DOHH2 (cell line): ENCODE measurements around the gene CENPP.

Experiments
- H3F3A ChIP-seq: fragments of 200-600 bp; sonication (generic), shearing (Covaris generic); 2 replicates; pipeline ENCODE4 v1.6.0; 2016; ENCODE audit warnings: antibody characterized with exemption, mild to moderate bottlenecking; ENCODE audit not compliant: control insufficient read depth, insufficient read depth
- H3K27ac ChIP-seq: fragments of 200-600 bp; sonication (generic); 2 replicates; pipeline ENCODE4 v1.5.1; 2014; ENCODE audit warnings: low read depth, mild to moderate bottlenecking, low read length, moderate library complexity
- H3K27me3 ChIP-seq: fragments of 200-600 bp; sonication (generic); 2 replicates; pipeline ENCODE4 v1.6.1; 2014; ENCODE audit warnings: mild to moderate bottlenecking, low read length, mixed read lengths; ENCODE audit not compliant: control insufficient read depth
- H3K36me3 ChIP-seq: fragments of 200-600 bp; sonication (generic); 2 replicates; pipeline ENCODE4 v1.6.1; 2014; ENCODE audit warnings: mild to moderate bottlenecking, low read length, moderate library complexity, mixed read lengths; ENCODE audit not compliant: control insufficient read depth
- H3K4me1 ChIP-seq: fragments of 200-600 bp; sonication (generic); 2 replicates; pipeline ENCODE4 v1.6.1; 2014; ENCODE audit warnings: mild to moderate bottlenecking, low read length, mixed read lengths; ENCODE audit not compliant: control insufficient read depth
- H3K4me2 ChIP-seq: fragments of 200-600 bp; sonication (generic); 2 replicates; pipeline ENCODE4 v1.6.0; 2014; ENCODE audit warnings: mild to moderate bottlenecking, low read length, moderate library complexity
- H3K4me3 ChIP-seq: fragments of 200-600 bp; sonication (generic); 2 replicates; pipeline ENCODE4 v1.5.1; 2014; ENCODE audit warnings: mild to moderate bottlenecking, low read length, mixed read lengths
- H3K79me2 ChIP-seq: fragments of 200-600 bp; sonication (generic); 2 replicates; pipeline ENCODE4 v1.6.1; 2014; ENCODE audit warnings: mild to moderate bottlenecking, low read length, mixed read lengths; ENCODE audit not compliant: control insufficient read depth
- H3K9me2 ChIP-seq: fragments of 200-600 bp; sonication (generic); replicated peaks from 2 replicates; pipeline ENCODE4 v1.6.1; 2014; ENCODE audit warnings: mild to moderate bottlenecking, low read length, mixed read lengths; ENCODE audit not compliant: control insufficient read depth
- H3K9me3 ChIP-seq: fragments of 200-600 bp; sonication (generic); 2 replicates; pipeline ENCODE4 v1.6.1; 2014; ENCODE audit warnings: antibody characterized with exemption, low read length, mixed read lengths; ENCODE audit not compliant: control insufficient read depth, insufficient read depth
- H4K20me1 ChIP-seq: fragments of 200-600 bp; sonication (generic); 2 replicates; pipeline ENCODE4 v1.6.0; 2014; ENCODE audit warnings: low read depth, mild to moderate bottlenecking, antibody characterized with exemption, low read length, moderate library complexity; ENCODE audit not compliant: control insufficient read depth, insufficient read depth
- CTCF ChIP-seq: fragments of 200-600 bp; sonication (generic); IDR thresholded peaks from one replicate; pipeline ENCODE4 v1.5.1; 2014; ENCODE audit warnings: antibody characterized with exemption, mild to moderate bottlenecking, low read depth, low read length; ENCODE audit not compliant: poor library complexity, severe bottlenecking
- EZH2phosphoT487 ChIP-seq: fragments of 200-600 bp; sonication (generic); IDR thresholded peaks from 2 replicates; pipeline ENCODE4 v1.6.1; 2017; ENCODE audit warnings: borderline replicate concordance, mild to moderate bottlenecking, antibody characterized with exemption, low read length, moderate library complexity, mixed read lengths

CENPP gene

GRCh38 chr9:92435263-92435662 is 109.5 kb downstream of the CENPP start:
- Histone ChIP-seq H3K27me3 (no peaks in the 10 kb centered on the region), H3K36me3 (no peaks in the 10 kb centered on the region), H3F3A (no peaks in the 10 kb centered on the region), H3K9me3 (no peaks in the 10 kb centered on the region), H3K9me2 (no peaks in the 10 kb centered on the region), H4K20me1 (no peaks in the 10 kb centered on the region), H3K4me2 (no peak overlapping the region), H3K4me1 (no peaks in the 10 kb centered on the region), H3K4me3 (no peak overlapping the region), H3K27ac (no peak overlapping the region), H3K79me2 (no peaks in the 10 kb centered on the region)
- no peak for TF ChIP-seq EZH2phosphoT487

DNA sequence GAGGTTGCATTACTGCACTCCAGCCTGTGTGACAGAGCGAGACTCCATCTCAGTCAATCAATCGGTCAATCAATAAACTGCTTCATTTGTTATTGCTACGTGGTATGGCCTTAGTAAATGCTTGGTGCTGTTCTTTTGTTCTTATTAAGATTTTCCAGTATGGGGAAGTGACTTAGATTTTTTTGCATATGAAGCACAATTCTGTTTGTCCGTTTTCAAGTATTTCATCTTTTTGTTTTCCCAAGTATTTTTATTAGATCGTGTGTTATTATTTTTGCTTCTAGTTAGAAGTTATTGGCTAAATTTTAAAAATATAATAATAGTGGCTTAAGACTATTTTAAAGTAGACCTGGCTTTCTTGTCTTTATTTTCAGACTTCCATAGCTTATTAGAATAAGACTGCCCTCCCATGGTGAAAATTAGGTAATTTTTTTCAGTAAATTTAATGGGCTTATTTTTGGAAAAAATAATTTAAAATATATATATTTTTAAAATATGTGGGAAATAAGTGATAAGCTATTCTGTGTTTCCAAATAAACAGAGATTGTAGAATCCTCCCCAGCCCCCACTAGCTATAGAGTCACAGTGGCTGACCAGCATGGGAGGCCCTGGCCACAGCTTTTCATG is 113.3 kb downstream of the CENPP start:
- H3K27me3 ChIP-seq = no peaks in the 10 kb centered on the region
- H3K4me1 ChIP-seq = no peaks in the 10 kb centered on the region
- no peaks in the 10 kb centered on the region for H3K9me3 ChIP-seq
- H3F3A ChIP-seq = no peaks in the 10 kb centered on the region
- TF ChIP-seq EZH2phosphoT487 (no peak), CTCF (no peak)
- no peak overlapping the region for H3K4me3 ChIP-seq
- no peak overlapping the region for H3K27ac ChIP-seq
- H3K79me2 ChIP-seq = no peaks in the 10 kb centered on the region
- H3K4me2 ChIP-seq = no peak overlapping the region
- no peaks in the 10 kb centered on the region for H3K36me3 ChIP-seq
- no peaks in the 10 kb centered on the region for H3K9me2 ChIP-seq
- H4K20me1 ChIP-seq = no peaks in the 10 kb centered on the region

GRCh38 chr9:92439921-92440750 is 114.4 kb downstream of the CENPP start:
- H3K27me3 ChIP-seq = no peaks in the 10 kb centered on the region
- no peak overlapping the region for H3K27ac ChIP-seq
- H3F3A ChIP-seq = no peaks in the 10 kb centered on the region
- no peaks in the 10 kb centered on the region for H4K20me1 ChIP-seq
- no peak overlapping the region for H3K4me2 ChIP-seq
- no peaks in the 10 kb centered on the region for H3K4me1 ChIP-seq
- no peaks in the 10 kb centered on the region for H3K36me3 ChIP-seq
- no peaks in the 10 kb centered on the region for H3K9me3 ChIP-seq
- TF ChIP-seq EZH2phosphoT487 = no peak
- no peak for TF ChIP-seq CTCF
- H3K4me3 ChIP-seq = no peak overlapping the region
- H3K9me2 ChIP-seq = no peaks in the 10 kb centered on the region
- no peaks in the 10 kb centered on the region for H3K79me2 ChIP-seq

DNA sequence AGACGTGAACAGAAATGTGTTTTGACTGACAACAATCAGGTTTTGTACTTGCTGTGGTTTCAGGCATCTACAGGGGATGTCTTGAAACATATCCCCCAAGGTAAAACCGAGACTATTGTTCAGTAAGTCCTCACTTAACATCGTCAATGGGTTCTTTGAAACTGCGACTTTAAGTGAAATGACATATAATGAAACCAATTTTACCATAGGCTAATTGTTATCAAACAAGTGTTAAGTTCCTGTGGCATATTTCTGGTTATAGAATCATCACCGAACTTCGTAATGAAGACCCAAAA is 114.9 kb downstream of the CENPP start:
- no peaks in the 10 kb centered on the region for H3K9me2 ChIP-seq
- H3K27me3 ChIP-seq = no peaks in the 10 kb centered on the region
- H3K4me2 ChIP-seq = no peak overlapping the region
- no peak for TF ChIP-seq EZH2phosphoT487
- TF ChIP-seq CTCF = no peak
- no peaks in the 10 kb centered on the region for H4K20me1 ChIP-seq
- no peaks in the 10 kb centered on the region for H3K4me1 ChIP-seq
- H3K27ac ChIP-seq = no peak overlapping the region
- no peak overlapping the region for H3K4me3 ChIP-seq
- H3K79me2 ChIP-seq = no peaks in the 10 kb centered on the region
- H3F3A ChIP-seq = no peaks in the 10 kb centered on the region
- no peaks in the 10 kb centered on the region for H3K9me3 ChIP-seq
- H3K36me3 ChIP-seq = no peaks in the 10 kb centered on the region
